ENCODE results near the gene RPL28.

The RPL28 gene

GRCh38 chr19:55353803-55354697, 31.7 kb upstream of the RPL28 start:
- no peak for DNase-seq (ENCODE audit: low spot score)

DNA sequence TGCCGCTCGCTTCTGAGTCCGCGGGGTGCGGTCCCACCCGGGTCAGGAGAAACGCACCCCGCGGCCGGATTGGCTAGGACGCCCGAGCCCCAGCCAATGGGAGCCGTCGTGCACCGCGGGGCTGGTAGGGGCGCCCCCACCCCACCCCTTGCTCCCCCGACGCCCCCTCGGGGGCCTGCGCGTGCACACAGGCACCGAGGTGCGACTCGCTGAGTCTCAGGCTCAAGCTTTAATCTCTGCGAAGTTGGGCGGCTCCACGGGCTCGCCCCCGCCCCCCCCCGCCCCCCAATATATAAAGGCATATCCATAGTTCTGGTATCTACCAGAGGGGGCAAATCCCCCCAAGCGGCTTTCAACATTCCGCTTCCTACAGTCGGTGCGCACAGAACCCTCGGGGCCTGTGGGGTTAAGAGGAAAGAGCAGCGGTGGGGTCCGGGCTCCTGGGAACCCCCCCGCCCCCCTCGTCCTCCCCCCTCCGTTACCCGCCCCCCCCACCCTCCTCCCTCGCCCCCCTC, 31.0 kb upstream of the RPL28 start, which contains the start of gene COX6B2:
Gene COX6B2 (minus strand): TSS at position 22 of the 515 bp plus-strand sequence. CDS start 198 bp downstream, outside the sequence.
- DNase-seq (ENCODE audit: low spot score): no peak

DNA sequence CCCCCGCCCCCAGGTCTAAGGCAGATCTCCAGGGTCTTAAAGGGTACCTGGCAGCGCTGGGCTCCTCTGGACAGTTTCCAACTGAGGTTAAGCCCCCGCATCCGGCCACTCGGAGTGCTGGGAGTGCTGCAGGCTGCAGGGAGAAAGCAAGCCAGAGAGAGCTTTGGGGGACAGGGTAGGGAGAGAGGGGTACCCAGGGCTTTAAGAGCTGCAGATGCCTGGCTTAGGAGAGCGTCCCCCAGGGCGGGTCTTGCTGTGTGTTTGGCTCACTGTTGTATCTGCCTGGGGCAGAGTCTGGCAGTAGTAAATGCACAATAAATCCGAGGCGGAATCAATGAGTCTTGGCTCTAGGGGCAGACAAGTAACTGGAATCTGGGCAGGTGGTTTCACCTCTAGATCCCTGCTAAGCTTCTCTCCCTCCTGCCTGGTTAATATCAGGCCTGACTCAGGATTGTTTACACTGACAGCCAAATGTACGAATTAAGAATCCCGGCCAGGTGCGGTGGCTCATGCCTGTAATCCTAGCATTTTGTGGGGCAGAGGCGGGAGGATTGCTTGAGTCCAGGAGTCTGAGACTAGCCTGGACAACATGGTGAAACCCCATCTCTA, 30.4 kb upstream of the RPL28 start:
- DNase-seq (ENCODE audit: low spot score): no peak

DNA sequence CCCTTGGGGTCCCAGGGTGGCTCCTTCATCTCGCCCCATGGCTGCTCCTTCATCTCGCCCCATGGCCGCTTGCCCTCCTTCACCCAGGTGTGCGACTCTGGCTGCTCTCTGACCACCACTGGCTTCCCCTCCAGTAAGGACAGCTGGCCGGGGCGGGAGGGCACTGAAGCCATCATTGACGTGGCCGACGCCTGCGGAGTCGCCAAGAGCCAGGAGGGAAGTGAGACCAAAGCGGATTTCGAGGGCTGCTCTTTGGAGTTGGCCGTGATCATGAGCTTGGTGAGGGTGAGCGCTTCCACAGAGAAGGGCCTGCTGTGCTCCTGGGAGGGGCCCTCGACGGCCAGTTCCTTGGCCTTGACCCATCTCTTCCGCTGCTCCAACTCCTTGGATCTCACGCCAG, 27.2 kb upstream of the RPL28 start:
- no peak for DNase-seq (ENCODE audit: low spot score)

DNA sequence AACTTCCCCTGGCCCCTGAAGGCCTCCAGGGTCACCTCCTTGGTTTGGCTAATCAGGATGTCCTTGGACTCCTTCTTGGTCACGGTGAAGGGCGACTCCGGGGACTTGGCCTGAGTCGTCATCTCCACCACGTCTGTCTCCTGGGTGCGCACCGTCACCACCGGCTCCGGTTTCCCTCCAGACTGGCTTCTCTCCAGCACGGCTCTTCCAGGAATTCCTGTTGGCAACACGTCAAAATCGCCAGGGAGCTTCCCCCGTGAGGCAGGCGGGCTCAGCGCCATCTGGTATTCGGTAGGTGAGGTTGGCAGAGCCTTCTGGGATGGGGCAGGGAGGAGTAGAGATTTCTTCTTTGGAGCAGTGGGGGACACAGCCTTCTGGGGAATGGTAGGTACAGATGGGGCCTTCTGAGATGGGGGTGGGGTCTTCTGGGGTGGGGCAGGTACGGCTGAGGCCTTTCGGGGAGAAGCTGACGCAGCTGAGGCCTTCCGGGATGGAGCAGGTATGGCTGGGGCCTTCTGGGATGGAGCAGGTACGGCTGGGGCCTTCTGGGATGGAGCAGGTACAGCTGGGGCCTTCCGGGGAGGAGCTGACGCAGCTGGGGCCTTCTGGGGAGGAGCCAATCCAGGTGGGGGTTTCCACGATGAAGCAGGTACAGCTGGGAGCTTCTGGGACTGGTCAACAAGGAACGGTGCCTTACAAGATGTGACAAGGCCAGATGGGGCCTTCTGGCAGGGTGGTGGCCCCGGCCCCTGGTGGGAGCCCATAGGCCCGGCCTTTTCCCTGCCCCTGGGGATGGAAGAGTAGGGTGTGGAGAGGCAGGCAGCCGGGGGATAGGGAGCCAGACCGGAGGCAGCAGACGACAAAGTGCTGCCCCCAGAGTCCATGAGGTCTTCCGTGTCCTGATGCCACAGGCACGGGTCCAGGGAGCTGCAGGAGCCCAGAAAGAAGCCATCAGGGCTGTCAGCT, 26.5 kb upstream of the RPL28 start:
- DNase-seq (ENCODE audit: low spot score): no peak

GRCh38 chr19:55360902-55361301, 24.8 kb upstream of the RPL28 start:
- DNase-seq (ENCODE audit: low spot score): no peak

DNA sequence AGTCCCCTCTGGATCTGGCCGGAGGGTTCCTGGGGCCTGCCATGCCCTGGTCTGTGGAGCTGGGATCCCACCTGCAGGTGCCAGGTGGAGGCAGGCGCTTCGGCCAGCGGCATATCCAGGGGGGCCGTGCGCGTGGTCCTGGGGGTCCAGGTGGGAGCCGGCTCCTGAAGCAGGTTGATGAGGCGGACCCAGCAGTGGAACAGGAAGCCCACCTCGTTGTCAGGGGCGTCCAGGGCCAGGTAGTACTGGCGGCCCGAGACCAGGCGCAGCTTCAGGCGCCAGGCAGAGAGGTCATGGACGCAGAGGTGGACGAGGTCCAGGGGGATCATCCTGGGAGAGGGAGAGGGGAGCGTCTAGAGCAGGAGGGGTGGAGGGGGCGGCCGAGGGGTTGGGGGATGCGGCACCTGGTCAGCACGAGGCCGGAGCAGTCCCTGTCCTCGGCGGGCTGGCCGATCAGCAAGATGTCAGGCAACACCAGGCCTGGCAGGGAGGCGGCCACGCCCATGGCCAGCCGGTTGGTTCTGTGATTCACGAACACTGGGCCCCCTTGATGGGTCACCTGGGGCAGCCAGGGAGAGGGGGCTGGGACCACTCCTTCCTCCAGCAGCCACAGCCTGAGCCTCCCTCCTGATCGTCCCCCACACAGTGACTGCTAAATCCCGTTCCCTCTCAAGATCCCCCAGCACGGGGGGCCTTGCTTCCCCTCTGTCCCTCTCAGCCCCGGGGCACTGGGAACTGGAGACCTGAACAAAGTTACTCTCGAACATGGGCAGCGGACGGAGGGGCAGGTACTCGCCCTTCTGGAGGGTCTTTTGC, 23.4 kb upstream of the RPL28 start:
- DNase-seq (ENCODE audit: low spot score): no peak

DNA sequence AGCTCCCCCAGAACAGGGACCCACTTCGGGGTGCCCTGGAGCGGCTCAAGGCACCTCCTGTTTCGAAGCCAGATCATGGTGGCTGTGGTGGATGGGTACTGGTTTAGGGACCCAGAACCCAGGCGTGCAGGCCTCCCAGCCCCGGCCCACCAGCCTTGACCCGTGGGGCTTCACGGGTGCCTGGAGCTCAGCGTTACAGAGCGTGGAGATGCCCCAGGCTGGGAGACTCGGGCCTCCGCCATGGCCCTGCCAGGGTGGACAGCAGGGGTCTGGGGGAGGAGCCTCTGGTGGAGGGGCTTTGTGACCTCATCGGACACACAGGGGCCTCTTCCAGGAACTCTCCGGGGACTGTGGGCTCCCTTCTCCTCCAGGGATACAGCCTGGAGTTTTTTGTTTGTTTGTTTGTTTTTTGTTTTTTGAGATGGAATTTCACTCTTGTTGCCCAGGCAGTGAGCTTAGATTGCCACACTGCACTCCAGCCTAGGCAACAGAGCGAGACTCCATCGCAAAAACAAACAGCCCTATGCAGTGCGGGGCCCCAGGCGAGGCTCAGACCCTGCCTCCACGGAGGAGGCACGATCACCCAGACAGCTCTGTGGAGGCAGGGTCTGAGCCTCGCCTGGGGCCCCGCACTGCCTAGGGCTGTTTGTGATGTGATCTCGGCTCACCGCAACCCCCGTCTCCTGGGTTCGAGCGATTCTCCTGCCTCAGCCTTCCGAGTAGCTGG, 22.6 kb upstream of the RPL28 start, which contains the start of gene GARIN5B:
Gene GARIN5B (minus strand): TSS at position 271 of the 727 bp plus-strand sequence. CDS start 194 bp downstream, at position 77.
- DNase-seq (ENCODE audit: low spot score): no peak

- DNase-seq (ENCODE audit: low spot score): no peak
These were observed 20.5 kb upstream of the RPL28 start for GRCh38 chr19:55365245-55365644.

DNA sequence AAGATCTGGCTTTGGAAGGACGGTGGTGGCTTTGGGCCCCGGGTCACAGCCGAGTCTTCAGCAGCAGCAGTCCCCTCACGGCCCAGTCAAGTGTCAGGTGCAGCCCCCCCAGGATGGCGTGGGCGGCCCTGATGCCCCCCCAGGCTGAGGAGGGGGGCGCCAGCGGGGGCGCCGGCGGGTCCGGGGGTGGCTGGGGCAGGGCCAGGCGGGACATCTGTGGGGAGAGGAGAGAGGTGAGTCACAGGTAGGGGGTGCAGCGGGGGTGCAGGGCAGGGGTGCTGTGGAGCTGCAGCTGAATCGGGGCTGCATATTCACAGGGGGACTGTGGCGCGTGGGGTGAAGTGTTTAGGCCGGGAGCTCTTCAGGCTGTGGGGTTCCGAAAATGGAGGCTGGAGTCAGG, 19.8 kb upstream of the RPL28 start:
- DNase-seq (ENCODE audit: low spot score): no peak

DNA sequence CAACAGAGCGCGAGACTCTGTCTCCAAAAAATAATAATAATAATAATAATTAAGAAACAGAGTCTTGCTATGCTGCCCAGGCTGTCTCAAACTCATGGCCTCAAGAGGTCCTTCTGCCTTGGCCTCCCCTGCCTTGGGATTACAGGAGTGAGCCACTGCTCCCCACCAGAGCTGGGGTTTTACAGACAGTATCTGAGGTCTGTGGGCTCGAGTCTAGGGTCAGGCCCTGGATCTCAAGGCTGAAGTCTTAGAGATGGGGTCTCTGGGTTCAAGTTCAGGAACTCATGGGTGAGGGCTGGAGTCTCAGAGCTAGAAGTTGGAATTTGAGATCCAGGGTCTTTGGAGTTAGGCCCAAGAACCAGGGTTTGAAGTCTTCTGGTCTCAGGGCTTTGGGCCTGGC, 18.9 kb upstream of the RPL28 start:
- no peak for DNase-seq (ENCODE audit: low spot score)

- no peak for DNase-seq (ENCODE audit: low spot score)
These were observed 17.6 kb upstream of the RPL28 start for GRCh38 chr19:55368106-55368505.

- DNase-seq (ENCODE audit: low spot score): no peak
These were observed 16.8 kb upstream of the RPL28 start for GRCh38 chr19:55368701-55369563.

- no peak for DNase-seq (ENCODE audit: low spot score)
These were observed 16.0 kb upstream of the RPL28 start for GRCh38 chr19:55369653-55370304.

DNA sequence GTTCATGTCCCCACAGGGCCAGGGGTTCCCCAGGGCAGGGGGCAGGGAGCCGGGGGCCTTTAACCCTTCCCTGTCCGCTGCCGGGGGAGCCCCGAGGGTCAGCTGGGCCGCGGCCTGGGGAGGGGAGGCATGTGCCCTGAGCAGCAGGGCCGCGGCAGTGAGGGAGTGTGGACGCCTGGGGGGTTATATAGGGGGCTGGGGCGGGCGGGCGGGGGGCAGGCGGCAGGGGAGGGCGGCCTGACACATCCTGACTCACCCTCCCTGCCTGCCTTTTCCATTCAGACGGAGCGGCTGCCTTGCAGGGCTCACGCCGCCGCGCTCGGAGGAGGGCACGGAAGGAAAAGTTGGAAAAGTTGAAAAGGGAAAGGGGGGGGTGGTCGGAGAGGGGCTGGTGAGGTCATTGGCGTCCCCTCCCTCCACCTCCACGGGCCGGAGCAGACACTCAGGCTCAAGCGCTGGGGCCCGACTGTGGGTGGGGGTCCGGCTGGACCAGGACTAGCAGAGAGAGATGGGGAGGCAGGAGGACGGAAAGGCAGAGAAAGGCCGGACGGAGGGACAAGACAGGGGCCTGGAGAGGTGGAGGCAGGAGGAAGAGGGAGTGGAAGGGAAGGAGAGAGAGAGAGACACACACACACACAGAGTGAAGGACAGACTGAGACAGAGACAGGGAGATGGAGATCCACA, 15.3 kb upstream of the RPL28 start, which contains the start of gene IL11:
Gene IL11 (minus strand): TSS at position 159 of the 684 bp plus-strand sequence. CDS start 153 bp downstream, at position 6.
- DNase-seq (ENCODE audit: low spot score): no peak

DNA sequence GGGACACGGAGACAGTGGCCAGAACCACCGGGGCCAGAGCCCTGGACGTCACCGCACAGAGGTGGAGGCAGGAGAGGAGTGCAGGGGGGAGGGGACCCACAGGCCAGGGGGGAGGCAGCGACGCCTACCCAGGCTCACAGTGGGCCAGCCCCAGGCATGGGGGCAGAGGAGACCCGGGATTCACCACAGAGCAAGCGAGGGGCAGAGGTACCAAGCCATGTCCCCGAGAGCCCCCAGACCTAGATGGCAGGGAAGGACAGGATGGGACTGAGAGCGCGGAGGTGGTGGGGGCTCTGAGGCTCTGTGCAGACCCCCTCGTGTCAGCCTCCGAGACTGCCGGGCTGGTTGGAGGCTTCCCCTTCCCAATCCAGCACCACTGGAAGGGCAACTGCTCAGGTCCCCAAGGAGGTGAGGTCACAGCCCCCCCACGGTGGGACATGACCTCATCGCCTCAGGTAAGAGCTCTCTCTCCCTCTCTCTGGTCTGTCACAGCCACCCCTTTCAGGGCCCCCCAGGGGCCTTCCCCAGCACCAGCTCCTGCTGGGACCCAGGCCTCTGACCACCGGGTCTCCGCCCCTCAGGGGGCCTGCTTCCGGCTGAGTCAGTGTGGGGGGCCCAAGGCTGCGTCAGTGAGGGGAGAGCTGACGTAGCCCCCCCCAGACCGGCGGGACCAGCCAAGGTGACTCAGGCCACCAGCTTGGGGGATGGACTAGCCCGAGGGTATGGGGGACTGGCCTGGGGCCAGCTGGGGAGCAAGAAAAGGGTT, 13.2 kb upstream of the RPL28 start:
- DNase-seq (ENCODE audit: low spot score): no peak

DNA sequence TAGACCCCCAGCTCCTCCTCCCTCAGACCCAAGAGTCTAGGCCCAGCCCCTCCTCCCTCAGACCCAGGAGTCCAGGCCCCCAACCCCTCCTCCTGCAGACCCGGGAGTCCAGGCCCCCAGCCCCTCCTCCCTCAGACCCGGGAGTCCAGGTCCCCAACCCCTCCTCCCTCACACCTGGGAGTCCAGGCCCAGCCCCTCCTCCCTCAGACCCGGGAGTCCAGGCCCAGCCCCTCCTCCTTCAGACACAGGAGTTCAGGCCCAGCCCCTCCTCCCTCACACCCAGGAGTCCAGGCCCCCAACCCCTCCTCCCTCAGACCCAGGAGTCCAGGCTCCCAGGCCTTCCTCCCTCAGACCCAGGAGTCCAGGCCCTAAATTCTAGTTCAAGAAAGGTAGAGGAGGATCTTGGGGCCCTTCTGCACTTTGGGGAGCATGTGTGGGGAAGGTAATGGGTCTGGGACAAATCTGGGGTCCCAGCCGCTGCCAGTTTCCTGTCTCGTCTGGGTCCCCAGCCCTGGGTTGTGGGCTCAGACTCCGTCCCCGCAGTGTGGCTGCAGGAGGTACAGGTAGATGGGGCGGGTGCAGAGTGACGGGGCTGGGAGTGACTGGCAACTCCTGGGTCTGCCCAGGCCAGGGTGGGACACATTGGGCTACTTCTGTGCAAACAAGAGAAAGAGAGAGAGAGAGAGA, 12.3 kb upstream of the RPL28 start:
- DNase-seq (ENCODE audit: low spot score): no peak

All from activated CD4-positive, alpha-beta T cell treated with anti-CD3 and anti-CD28 coated beads, Interleukin-2, Interleukin-4, amounts not matched to agents 100 ng/mL and 50 ng/mL, durations not matched to agents 16 hours and 8 hours (primary cell).